GM12874 (cell line): ENCODE measurements around the gene SOCS6.

ENCODE experiments used
- CTCF ChIP-seq: IDR thresholded peaks from 2 replicates; pipeline ENCODE4 v1.5.1; 2011; ENCODE audit warnings: low read depth, mild to moderate bottlenecking, control low read depth, low read length, moderate library complexity; ENCODE audit not compliant: insufficient read depth

SOCS6 gene

GRCh38 chr18:70290482-70291294, 1.8 kb downstream of the SOCS6 start:
- TF ChIP-seq CTCF: no peak

- TF ChIP-seq CTCF: no peak
Measured at GRCh38 chr18:70291295-70291574, 2.4 kb downstream of the SOCS6 start.

- no peak for TF ChIP-seq CTCF
Measured at GRCh38 chr18:70292628-70293027, 3.8 kb downstream of the SOCS6 start.

- TF ChIP-seq CTCF: no peak
Measured at GRCh38 chr18:70293166-70293565, 4.3 kb downstream of the SOCS6 start.

- no peak for TF ChIP-seq CTCF
Measured at GRCh38 chr18:70294471-70295191, 5.8 kb downstream of the SOCS6 start.

- TF ChIP-seq CTCF: no peak
Measured at GRCh38 chr18:70295192-70296188, 6.6 kb downstream of the SOCS6 start.

GRCh38 chr18:70296289-70296688, 7.4 kb downstream of the SOCS6 start:
- no peak for TF ChIP-seq CTCF
